ENCODE measurements around the gene NTHL1. TPM values are rescaled to one million over a fixed set of nuclear protein-coding genes. Genes with fewer than 3 reads are reported as not detected.

Gene NTHL1
- total RNA-seq, 1 experiment from 2014 or later = 39.8 TPM

- TF ChIP-seq TCF7L2 (IDR thresholded peaks at IDR 0.05; ENCODE audit: low read depth, low read length) = no peak
Measured at GRCh38 chr16:2083876-2084780, 36.5 kb upstream of the NTHL1 start (continued).

GRCh38 chr16:2083409-2083808, 35.8 kb upstream of the NTHL1 start:
- DNase-seq (ENCODE audit: low read depth, low spot score) = no peak
- intact Hi-C loops (cut with micrococcal nuclease; ENCODE audit: unreplicated experiment) = no loop called here

More at GRCh38 chr16:2083409-2083808, 35.8 kb upstream of the NTHL1 start:
- in situ Hi-C loops (cut with HindIII; ENCODE audit: low pct_unique_long_range_greater_than_20kb, low sequenced_read_pairs) = no loop called here
- Histone ChIP-seq H3K27me3 (ENCODE audit: control insufficient read depth, insufficient read depth, low read length) (no peaks in the 10 kb centered on the region), H3K4me3 (ENCODE audit: low read depth in 2 of 2, low read length in 2 of 2) (no peak overlapping the region), H3K4me1 (ENCODE audit: control insufficient read depth, insufficient read depth, low read length) (0 out of 2 replicates have a peak, but pooled peaks cover 5% of the 10 kb centered on the region), H3K36me3 (ENCODE audit: control insufficient read depth, insufficient read depth, low read length) (no peaks in the 10 kb centered on the region), H3K9me3 (ENCODE audit: control insufficient read depth, insufficient read depth, low read depth, low read length) (no peaks in the 10 kb centered on the region), H3K27ac (ENCODE audit: low read length) (no peak overlapping the region)
- CTCF ChIA-PET = no interaction called here
- no TSS peak for BruUV-seq (replicated peaks)
- TF ChIP-seq CTCF (IDR thresholded peaks at IDR 0.05) (no peak), POLR2AphosphoS5 (IDR thresholded peaks at IDR 0.05; ENCODE audit: low read depth, low read length) (no peak), SIN3A (IDR thresholded peaks at IDR 0.05; ENCODE audit: borderline replicate concordance, insufficient read depth, low read depth, low read length) (no peak), REST (IDR thresholded peaks at IDR 0.05; ENCODE audit: insufficient read depth in 1 of 2, low read depth in 2 of 2, low read length in 1 of 2) (no peak), TCF7L2 (IDR thresholded peaks at IDR 0.05; ENCODE audit: low read depth, low read length) (no peak)
- POLR2A ChIA-PET = no interaction called here
- ATAC-seq = no peak
